Measurements from ENCODE around the gene SFTPA1.
A peak's percentile ranks its signal among the peaks of the same experiment; 100 is the strongest.
"Not testable (repeated sequence)": the region's sequence is repeated elsewhere in the genome, so short reads cannot be mapped to it uniquely, and the experiment has no call there.

The SFTPA1 gene

DNA sequence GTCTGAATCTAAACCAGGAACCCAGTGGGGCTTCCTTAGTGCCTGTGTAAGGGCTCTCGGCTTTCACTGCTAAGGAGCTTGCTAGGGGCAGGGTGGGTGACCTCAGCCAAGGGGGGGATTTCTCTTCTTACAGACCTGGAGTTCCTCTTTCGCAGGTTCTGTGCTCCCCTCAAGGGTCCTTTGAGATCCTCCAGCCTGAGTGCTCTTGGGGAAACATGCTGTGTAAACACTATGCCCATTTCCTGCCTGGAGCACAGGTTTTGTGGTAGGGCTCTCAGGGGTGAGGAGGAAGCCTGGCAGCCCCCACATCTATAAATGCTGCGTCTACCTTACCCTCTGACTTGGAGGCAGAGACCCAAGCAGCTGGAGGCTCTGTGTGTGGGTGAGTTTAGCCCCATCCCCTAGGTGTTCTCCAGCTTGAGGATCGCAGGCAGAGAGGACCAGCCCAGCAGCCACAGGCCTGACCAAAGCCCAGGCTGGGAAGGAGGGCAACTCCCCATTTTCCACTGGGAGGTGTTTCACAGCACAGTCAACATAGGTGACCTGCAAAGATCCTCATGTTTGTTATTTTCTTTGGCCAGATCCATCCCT, at the start of gene SFTPA1:
Gene SFTPA1, plus strand, starts transcription at position 339 of the 591 bp plus-strand sequence. CDS start 887 bp downstream, outside the sequence.
- Histone ChIP-seq H3K4me3 (replicated peaks; ENCODE audit: low read depth, low read length) (no peak within 1 kb of the TSS), H3K36me3 (ENCODE audit: control insufficient read depth, insufficient read depth, low read length) (no peaks in the 10 kb centered on the region), H3K27me3 (replicated peaks; ENCODE audit: control insufficient read depth, insufficient read depth, low read length) (peaks cover 1% of the 10 kb centered on the region; the same call in 1 of the 2 replicates)
- DNase-seq (ENCODE audit: extremely low read depth, insufficient read length) = no peak
- TF ChIP-seq, protein P1, sequence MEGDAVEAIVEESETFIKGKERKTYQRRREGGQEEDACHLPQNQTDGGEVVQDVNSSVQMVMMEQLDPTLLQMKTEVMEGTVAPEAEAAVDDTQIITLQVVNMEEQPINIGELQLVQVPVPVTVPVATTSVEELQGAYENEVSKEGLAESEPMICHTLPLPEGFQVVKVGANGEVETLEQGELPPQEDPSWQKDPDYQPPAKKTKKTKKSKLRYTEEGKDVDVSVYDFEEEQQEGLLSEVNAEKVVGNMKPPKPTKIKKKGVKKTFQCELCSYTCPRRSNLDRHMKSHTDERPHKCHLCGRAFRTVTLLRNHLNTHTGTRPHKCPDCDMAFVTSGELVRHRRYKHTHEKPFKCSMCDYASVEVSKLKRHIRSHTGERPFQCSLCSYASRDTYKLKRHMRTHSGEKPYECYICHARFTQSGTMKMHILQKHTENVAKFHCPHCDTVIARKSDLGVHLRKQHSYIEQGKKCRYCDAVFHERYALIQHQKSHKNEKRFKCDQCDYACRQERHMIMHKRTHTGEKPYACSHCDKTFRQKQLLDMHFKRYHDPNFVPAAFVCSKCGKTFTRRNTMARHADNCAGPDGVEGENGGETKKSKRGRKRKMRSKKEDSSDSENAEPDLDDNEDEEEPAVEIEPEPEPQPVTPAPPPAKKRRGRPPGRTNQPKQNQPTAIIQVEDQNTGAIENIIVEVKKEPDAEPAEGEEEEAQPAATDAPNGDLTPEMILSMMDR (IDR thresholded peaks at IDR 0.05; ENCODE audit: insufficient read depth, low read length, poor library complexity, severe bottlenecking) = no peak

DNA sequence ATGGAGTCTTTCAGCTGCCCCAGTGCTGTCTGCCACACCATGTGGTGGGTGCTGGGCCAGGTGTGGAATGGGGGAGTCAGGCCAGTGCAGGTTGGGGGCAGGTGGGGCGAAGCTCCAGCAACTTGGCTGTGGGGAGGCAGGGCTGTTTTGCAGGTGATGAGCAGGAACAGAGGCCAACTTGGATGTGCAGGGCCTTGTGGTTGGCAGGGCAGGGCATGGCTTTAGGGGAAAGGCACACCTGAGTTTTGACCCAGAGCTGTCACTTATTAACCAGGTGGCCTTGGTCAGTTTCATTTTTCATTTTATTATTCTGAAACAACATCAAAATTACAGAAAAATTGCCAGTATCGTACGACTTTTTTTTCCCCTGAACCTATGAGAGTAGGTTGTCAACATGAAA, 49.5 kb upstream of the SFTPA1 start:
- Histone ChIP-seq H3K36me3 (ENCODE audit: control insufficient read depth, insufficient read depth, low read length) (no peaks in the 10 kb centered on the region), H3K4me3 (replicated peaks; ENCODE audit: low read depth, low read length) (no peak overlapping the region), H3K27me3 (replicated peaks; ENCODE audit: control insufficient read depth, insufficient read depth, low read length) (no peaks in the 10 kb centered on the region)
- TF ChIP-seq, protein P1 (IDR thresholded peaks at IDR 0.05; ENCODE audit: insufficient read depth, low read length, poor library complexity, severe bottlenecking) = no peak
- no peak for DNase-seq (ENCODE audit: extremely low read depth, insufficient read length)

GRCh38 chr10:79562135-79562756, 48.5 kb upstream of the SFTPA1 start:
- DNase-seq (ENCODE audit: extremely low read depth, insufficient read length) = peak; percentile 29
- H3K4me3 ChIP-seq (replicated peaks; ENCODE audit: low read depth, low read length) = no peak overlapping the region
- H3K36me3 ChIP-seq (ENCODE audit: control insufficient read depth, insufficient read depth, low read length) = no peaks in the 10 kb centered on the region
- TF ChIP-seq, protein P1 (IDR thresholded peaks at IDR 0.05; ENCODE audit: insufficient read depth, low read length, poor library complexity, severe bottlenecking) = peak; percentile 94
- H3K27me3 ChIP-seq (replicated peaks; ENCODE audit: control insufficient read depth, insufficient read depth, low read length) = no peaks in the 10 kb centered on the region

- Histone ChIP-seq H3K4me3 (replicated peaks; ENCODE audit: low read depth, low read length) (no peak overlapping the region), H3K36me3 (ENCODE audit: control insufficient read depth, insufficient read depth, low read length) (no peaks in the 10 kb centered on the region), H3K27me3 (replicated peaks; ENCODE audit: control insufficient read depth, insufficient read depth, low read length) (no peaks in the 10 kb centered on the region)
- TF ChIP-seq, protein P1 (IDR thresholded peaks at IDR 0.05; ENCODE audit: insufficient read depth, low read length, poor library complexity, severe bottlenecking) = no peak
- no peak for DNase-seq (ENCODE audit: extremely low read depth, insufficient read length)
Observed at GRCh38 chr10:79563426-79563825, 47.3 kb upstream of the SFTPA1 start.

- not testable (repeated sequence) for DNase-seq (ENCODE audit: extremely low read depth, insufficient read length); H3K27me3 ChIP-seq (replicated peaks; ENCODE audit: control insufficient read depth, insufficient read depth, low read length); H3K36me3 ChIP-seq (ENCODE audit: control insufficient read depth, insufficient read depth, low read length); H3K4me3 ChIP-seq (replicated peaks; ENCODE audit: low read depth, low read length)
Observed at GRCh38 chr10:79570624-79571023, 40.1 kb upstream of the SFTPA1 start.

GRCh38 chr10:79579361-79579760, 31.4 kb upstream of the SFTPA1 start:
- Histone ChIP-seq H3K27me3 (replicated peaks; ENCODE audit: control insufficient read depth, insufficient read depth, low read length) (no peaks in the 10 kb centered on the region), H3K36me3 (ENCODE audit: control insufficient read depth, insufficient read depth, low read length) (no peaks in the 10 kb centered on the region), H3K4me3 (replicated peaks; ENCODE audit: low read depth, low read length) (no peak overlapping the region)
- DNase-seq (ENCODE audit: extremely low read depth, insufficient read length) = no peak
- TF ChIP-seq, protein P1 (IDR thresholded peaks at IDR 0.05; ENCODE audit: insufficient read depth, low read length, poor library complexity, severe bottlenecking) = no peak
